Astrocyte of the hippocampus (primary cell): ENCODE results near the gene RNF225.
A peak's percentile ranks its signal among the peaks of the same experiment; 100 is the strongest.
"Not testable (repeated sequence)": the region's sequence is repeated elsewhere in the genome, so short reads cannot be mapped to it uniquely, and the experiment has no call there.

ENCODE experiments used
- DNase-seq: peaks from one replicate; pipeline ENCODE4 v3.0.0; 2011; ENCODE audit warnings: low read depth, low spot score

RNF225 gene

GRCh38 chr19:58395220-58395978 is at the start of gene RNF225:
RNF225 (plus strand) TSS chr19:58395656; CDS start chr19:58396090, 434 bp downstream.
- no peak for DNase-seq

- peak; percentile 89 for DNase-seq
Measured at GRCh38 chr19:58346961-58347929, 48.2 kb upstream of the RNF225 start.

- DNase-seq = not testable (repeated sequence)
Measured at GRCh38 chr19:58348080-58348479, 47.4 kb upstream of the RNF225 start.

GRCh38 chr19:58349590-58349989 is 45.9 kb upstream of the RNF225 start:
- no peak for DNase-seq

- peak; percentile 21 for DNase-seq
Measured at GRCh38 chr19:58350001-58350861, 45.2 kb upstream of the RNF225 start.

GRCh38 chr19:58350871-58351557 is 44.4 kb upstream of the RNF225 start:
- DNase-seq = no peak

GRCh38 chr19:58351558-58351878 is 43.9 kb upstream of the RNF225 start:
- DNase-seq = no peak

GRCh38 chr19:58351990-58352755 is 43.3 kb upstream of the RNF225 start:
- no peak for DNase-seq

GRCh38 chr19:58352760-58353671 is 42.4 kb upstream of the RNF225 start, which contains the start of gene A1BG:
A1BG (minus strand) TSS chr19:58353492; CDS start chr19:58353437, 55 bp downstream.
- no peak for DNase-seq

GRCh38 chr19:58353717-58354477 is 41.6 kb upstream of the RNF225 start:
- no peak for DNase-seq

- no peak for DNase-seq
Measured at GRCh38 chr19:58354478-58355030, 40.9 kb upstream of the RNF225 start.

- DNase-seq = no peak
Measured at GRCh38 chr19:58355215-58355796, 40.1 kb upstream of the RNF225 start.

GRCh38 chr19:58355908-58356765 is 39.3 kb upstream of the RNF225 start:
- DNase-seq = peak; percentile 44

GRCh38 chr19:58356766-58357480 is 38.5 kb upstream of the RNF225 start:
- DNase-seq = peak; percentile 12

- DNase-seq = no peak
Measured at GRCh38 chr19:58357481-58358145, 37.8 kb upstream of the RNF225 start.

- DNase-seq = no peak
Measured at GRCh38 chr19:58361900-58362271, 33.6 kb upstream of the RNF225 start.
